GDM1 (cell line): ENCODE results near the gene COMT.

Experiments
- DNase-seq: peaks from one replicate; lab custom pipeline; 2025; lab: John Stamatoyannopoulos, UW

COMT gene

DNA sequence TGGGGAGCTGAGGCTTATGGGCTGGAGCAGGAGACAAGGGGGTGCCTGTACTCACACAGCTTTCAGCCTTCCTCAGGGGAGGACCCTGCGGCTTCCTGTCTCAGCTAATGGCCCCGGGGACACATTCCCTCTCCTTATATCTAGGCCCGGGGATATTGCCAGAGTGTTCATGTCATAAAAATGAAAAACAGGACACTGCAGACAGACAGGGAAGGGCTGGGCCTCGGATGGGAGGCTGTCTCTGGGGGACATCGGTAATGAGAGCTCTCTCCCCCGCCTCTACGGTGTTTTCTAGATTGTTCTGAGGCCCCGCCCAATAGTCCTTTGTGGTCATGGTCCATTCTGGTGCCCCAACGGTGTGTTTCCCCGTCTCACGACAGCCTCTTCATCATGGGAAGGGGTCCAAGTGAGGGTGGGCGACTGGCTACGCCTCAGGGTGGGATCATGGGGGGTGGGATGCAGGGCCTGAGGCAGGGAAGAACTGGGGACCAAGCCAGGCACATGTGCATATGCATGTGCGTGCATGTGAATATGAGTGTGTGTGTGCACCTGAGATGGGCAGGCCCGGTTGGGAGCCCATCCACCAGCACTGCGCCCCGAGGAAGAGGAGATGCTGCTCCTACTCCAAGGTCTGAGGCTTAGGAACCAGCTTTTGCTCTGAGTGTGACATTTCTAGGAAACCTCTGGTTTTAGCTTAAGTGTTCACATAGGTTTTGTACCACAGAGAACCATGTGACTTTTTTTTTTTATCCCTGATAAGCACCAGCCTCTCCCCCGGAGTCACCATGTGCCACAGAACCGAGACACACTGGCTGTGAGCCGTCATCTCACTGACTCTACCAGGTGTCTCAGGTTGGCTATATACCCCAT lies 69.8 kb downstream of the COMT start:
- no peak for DNase-seq

DNA sequence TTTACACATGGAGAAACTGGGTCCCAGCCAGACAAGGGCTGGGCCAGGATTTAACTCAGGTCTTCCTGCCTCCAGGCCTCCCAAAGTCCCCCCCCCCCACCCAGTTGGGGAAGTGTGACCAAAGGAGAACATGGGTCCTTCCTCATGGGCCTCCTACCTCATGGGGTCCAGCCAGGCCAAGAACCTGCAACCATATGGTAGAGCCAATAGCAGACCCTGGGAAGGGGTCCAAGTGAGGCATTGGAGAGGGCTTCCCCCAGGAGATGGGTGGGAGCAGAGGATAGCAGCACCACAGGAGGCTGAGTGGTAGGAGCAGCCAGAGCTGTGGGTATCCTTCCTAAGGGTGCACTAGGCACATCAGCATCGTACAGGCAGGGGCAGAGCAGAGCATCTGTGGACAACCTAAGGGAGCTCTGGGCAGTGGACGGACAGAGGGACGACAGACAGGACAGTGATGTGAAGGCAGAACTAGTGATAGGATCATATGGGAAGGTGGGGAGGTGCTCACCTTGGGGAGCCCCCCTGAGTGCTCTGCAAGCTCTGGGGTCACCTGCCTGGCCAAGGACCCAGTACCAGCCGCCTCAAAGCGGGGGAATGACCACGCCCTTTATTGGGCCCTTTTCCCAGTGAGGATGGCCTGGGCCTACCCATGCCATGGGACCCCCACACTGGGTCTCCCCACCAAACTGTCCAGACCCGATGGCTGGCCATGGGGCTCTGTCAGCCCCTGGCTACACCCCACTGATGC lies 70.6 kb downstream of the COMT start:
- no peak for DNase-seq

- no peak for DNase-seq
These were observed 71.3 kb downstream of the COMT start for GRCh38 chr22:20012741-20013331.

DNA sequence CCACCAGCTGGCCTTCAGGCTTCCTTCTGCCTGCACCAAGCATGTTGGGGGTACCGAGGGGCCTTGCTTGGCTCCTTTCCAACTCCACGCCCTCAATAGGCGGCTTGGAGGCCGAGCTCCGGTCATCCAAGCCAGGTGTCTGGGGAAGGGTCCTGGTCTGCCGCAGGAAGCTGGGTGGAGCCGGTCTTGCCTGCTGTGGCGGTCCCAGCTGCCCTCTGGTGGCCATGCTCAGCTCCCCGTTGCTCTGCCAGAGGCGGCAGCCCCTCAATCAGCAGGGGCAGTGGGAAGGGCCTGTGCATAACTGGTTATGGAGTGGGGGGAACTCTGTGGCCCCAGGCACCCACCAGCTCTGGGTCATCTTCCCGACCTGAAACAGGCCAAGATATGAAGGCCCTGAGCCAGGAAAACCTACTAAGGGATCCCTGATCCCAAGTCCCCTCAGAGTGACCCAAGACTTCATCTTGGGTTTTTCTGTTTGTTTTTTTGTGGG lies 71.9 kb downstream of the COMT start:
- DNase-seq, result peak; percentile 26

GRCh38 chr22:20014526-20015186 lies 73.1 kb downstream of the COMT start:
- no peak for DNase-seq

DNA sequence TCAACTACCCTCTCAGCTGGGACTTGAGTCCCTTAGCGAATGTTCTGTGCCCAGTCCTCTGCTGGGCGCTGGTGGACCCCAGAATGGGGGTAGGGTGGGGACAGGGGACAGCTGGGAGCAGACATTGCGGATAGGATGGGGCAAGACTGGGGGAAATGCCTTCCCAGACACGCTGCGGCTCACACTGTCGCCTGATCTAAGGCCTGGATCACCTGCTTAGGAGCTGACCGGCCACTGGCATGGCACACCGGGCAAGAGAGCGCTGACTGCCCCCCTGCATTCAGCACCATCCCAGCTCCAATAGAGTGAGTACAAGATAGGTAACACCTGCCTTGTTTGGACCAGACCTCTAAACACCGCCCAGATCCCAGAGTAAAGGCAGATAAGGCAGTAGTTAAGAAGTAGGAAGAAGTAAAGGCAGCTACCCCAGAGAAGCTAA lies 73.6 kb downstream of the COMT start:
- no peak for DNase-seq

GRCh38 chr22:20015971-20016733 lies 74.6 kb downstream of the COMT start:
- DNase-seq, result no peak

- peak; percentile 67 for DNase-seq
These were observed 75.4 kb downstream of the COMT start, which contains the start of gene ARVCF for GRCh38 chr22:20016734-20017621. TSS of gene ARVCF (minus strand) at chr22:20016823. CDS start at chr22:19990794, 26,029 bp downstream.

DNA sequence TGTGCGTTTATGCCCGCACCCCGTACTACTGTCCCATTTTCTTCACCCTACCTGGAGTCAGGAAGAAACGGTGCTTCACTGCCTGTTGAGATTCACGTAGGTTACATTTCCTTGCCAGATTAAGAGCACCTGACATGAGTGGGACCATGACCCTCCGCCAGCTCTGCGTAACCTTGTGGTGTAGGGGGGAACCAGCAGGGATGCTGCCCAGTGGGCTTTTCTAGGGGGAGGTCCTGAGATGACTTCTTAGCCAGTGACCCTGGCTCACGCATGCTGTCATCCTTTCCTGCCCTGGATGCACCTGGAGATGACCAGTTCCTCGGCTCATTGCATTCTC lies 76.0 kb downstream of the COMT start:
- no peak for DNase-seq

DNA sequence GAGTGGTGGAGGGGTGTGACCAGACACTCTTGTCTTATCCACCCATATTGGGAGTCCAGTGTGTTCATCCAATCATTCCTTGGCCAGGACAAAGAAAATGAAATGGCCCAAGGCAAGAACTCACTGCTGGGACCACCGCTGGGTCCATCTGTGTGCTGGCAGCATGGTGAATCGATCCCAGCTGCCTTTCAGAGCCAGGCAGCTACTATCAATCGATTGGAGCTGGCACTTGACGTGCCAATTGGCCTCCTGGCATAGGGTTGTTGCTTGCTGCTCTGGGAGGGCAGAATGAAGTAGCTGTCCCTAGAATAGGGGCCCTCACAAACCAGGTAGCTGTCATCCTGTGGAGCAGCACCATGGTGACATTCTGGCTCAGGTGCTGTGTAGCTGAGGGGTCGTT lies 76.4 kb downstream of the COMT start:
- DNase-seq, result no peak
